ENCODE data around the gene MLLT1.

- TF ChIP-seq CTCF (IDR thresholded peaks at IDR 0.05) (no peak), POLR2A (IDR thresholded peaks at IDR 0.05) (no peak)
Observed at GRCh38 chr19:6229951-6230712, 49.6 kb downstream of the MLLT1 start.

Measured in heart left ventricle (tissue), 13 donors.